ENCODE results near the gene TRIM15.
"Not testable (repeated sequence)": the region's sequence is repeated elsewhere in the genome, so short reads cannot be mapped to it uniquely, and the experiment has no call there.

The TRIM15 gene

DNA sequence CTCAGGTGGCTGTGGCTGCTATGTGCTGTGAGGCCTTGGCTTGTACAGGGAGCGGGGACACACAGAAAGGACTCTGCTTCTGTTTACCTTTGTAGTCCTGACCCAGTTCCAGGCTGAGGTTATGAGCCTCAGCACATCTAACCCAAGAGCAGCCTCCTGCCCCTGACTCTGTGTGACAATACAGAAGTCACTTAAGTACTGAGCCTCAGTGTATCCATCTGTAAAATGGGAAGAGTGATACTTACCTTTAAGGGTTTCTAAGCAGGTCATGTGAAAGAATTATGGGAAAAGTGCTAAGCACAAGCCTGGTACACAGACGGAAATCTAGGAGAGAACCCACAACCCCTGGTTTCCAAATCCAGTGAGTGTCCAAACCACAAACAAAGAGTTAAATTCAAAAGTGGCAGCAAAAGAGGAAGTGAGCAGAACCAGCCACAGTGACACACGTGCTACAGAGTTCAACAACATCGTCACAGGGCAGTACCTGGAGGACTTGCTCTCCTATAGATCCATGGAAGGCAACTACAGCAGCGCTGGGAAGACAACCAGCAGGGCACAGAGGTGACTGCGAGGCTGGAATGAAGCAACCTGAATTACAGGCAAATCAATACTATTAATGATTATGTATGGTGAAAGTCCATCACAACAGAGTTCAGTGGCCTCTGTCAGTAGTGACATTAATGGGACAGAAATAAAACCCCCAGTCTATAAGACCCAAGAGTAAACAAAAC, 37.4 kb downstream of the TRIM15 start:
- no peak for DNase-seq

DNA sequence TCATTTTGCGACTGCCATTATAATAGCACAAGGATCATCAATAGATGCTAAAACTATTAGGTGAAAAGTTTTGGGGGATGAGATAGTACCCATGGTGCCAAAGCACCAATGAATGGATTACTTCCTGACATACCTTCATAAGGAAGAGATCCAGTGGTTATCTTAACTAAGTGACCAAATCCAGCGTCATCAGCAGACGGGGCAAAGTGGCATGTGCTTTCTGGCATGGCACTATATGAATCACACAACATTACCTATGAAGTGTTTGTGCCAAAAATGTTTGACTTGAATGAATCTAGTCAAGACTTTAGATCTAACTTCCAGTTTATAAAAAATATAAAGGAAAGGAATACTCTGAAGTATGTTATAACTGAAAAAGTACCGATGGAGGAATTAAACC, 39.0 kb downstream of the TRIM15 start:
- no peak for DNase-seq

GRCh38 chr6:30204116-30204515, 40.8 kb downstream of the TRIM15 start:
- no peak for DNase-seq

DNA sequence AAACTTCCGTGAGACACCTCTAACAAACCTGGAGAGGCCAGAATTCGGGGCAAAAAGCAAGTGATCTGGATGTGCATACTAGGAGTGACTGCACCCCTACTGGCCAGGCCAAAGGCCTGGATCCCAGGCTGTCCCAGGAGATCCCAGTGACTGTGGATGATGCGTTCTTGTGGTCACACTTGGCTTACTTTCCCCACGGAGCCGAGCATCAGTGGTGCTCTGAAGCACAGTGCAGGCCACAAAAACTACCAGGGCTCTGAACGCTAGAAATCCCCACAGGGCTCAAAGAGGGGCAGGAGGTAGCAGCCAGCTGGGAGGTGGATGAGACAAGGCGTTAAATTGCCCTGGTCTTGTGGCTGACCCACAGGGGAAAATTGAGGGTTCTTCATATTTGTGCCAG, 42.8 kb downstream of the TRIM15 start:
- no peak for DNase-seq

DNA sequence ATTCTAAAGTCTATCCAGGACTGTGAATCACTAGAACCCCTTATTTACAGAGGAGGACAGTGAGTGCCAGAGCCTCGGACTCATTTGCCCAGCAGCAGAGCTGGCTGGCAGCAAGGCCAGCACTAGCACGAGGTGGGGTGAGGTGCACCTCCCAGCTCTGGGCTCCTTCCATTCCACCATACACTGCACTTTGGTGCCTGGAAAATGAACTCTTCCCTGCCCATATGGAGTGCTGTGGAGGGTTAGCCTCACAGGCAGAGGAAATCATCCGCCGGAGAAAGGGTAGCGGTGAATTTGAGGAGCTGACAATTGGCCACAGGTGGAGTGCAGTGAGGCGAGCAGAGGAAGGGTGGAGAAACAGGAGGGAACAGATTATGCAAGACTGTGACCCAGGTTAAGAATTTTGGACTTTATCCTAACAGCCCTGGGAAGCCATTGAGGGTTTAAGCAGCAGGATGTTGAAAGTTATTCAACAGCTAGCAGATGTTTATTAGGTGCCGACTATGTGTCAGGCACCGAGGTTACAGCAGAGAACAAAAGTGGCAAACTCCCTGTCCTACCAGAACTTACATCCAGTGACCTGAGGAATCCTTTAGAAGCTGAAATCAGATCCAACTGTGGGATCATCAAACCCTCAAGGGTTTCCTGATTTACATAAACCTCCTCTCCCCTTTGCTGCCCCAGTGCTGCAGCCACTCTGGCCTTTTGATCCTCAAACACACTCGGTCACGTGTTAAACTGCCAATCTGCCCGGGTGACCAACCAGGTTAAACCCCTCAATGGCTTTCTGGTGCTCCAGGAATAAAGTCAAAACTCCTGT, 43.7 kb downstream of the TRIM15 start:
- DNase-seq, result peak; percentile 54

DNA sequence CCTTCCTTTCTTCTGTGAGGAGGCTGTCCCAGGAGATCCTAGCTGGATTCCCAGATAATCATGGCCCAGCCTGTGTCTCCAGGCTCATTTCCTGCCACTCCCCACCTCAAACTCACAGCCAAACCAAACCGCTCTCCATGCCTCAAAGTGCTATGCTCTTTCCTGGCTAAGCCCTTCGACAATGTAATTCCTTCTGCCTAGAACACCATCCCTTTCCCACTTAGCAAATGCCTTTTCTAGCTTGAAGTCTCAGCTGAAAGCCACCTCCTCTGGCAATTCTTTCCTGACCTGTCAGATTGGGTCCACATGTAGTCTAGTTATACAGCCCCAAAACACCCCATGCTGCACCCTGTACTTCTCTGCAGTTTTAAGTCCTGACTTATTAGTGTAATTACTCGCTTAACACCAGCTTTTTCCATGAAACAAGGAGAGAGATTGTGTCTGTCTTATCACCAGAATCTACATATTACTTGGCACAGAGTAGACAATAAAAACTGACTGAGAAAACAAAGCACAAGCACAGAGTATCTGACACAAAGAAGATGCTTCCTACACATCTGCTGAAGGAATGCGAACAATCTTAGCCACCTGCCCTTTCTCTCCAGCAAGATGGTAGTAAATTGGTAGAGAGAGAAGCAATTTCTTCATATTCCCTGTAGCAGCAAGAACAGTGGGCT, 44.4 kb downstream of the TRIM15 start:
- peak; percentile 71 for DNase-seq

GRCh38 chr6:30211306-30211705, 48.0 kb downstream of the TRIM15 start:
- no peak for DNase-seq

DNA sequence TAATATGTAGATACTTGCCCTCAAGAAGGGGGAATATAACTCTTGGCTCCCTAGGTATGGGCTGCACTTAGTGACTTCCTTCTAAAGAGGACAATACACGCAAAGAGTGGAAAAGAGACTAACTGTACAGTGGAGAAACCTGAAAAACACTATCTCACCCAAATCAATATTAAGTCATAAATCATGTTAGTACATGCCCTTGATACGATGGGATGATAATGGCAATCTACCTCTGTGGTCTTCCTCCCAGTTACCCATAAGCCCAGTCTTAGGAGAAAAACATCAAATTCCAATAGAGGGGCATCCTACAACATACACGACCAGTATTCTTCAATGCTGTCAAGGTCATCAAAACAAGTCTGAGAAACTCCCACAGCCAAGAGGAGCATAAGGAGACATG, 48.6 kb downstream of the TRIM15 start:
- DNase-seq, result no peak

DNA sequence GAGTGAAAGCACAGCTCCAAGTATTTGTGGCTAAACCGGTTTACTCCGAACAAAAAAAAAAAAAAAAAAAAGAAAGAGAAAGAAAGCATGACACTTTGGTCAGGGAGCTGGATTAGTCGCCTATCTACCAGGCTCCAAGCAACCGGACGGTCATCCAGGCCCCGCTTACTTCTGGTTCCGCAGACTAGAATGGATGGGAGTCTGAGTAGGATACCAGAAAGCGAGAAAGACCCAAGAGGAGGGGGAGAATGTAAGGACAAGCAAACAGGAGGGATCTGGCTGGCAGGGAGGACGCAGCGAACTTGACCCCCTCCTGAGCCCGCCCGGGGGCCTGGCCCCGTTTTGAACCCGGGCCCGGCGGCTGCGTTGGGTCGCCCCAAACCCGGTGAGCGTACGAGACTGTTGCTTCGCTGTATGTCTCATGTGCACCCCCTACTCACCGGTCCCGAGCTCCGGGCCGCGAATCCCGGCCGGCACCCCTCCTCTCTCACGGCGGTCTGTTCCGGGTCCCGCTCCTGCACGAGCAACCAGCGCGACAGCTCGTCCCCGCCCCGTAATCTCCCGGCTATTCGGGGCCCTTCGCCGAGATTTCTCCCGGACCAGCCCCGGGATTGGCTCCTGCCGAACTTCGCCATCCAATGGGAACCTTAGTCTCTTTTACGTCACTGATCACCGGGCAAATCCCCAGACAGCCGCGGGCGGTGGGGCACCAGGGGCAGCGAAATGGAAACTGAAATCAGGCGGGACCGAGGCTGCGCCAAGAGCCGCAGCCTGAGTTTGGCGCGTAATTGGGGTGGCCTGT, 49.7 kb downstream of the TRIM15 start, which contains the start of gene TRIM26:
TSS of gene TRIM26 (minus strand) at position 542 of the 802 bp plus-strand sequence. CDS start 14,303 bp downstream, outside the sequence.
- DNase-seq, result peak; percentile 95

GRCh38 chr6:30213667-30213956, 50.3 kb downstream of the TRIM15 start:
- no peak for DNase-seq

DNA sequence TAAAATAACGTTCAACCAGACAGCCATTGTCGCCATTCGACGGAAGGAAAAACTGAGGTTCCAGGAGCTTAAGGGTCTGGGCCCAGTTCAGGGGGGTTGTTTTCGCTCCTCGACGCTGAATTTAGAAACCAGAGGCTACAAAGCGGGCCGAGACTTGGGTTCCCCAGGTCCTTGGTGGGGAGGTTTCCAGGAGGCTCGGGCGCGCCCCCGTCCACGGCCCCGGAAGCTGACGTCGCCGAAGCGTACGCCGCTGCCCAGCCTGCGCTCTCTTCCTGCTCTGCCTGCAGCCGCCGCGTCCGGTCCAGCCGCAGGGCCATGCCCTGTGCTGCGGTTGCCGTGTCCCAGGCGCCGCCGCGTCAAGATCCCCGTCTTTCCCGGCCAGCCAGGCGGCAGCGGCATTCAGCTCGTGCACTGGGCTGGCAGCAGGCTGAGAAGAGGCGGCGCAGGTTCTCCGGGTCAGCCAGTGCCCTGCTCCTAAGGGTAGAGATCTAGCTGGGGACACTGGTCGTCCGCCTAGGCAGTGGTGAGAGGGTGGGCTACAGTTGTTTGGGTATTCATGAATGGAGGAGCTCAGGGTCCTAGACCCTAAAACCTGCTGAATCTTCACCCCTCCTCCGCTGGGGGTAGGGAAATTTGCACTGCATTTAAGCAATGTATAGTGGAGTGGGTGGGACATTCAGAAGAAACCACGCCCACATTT, 50.8 kb downstream of the TRIM15 start:
- peak; percentile 78 for DNase-seq

- DNase-seq, result no peak
These were observed 51.3 kb downstream of the TRIM15 start for GRCh38 chr6:30214657-30214982.

- no peak for DNase-seq
These were observed 52.8 kb downstream of the TRIM15 start for GRCh38 chr6:30216096-30216495.

- DNase-seq, result peak; percentile 33
These were observed 55.9 kb downstream of the TRIM15 start for GRCh38 chr6:30219244-30219643.

DNA sequence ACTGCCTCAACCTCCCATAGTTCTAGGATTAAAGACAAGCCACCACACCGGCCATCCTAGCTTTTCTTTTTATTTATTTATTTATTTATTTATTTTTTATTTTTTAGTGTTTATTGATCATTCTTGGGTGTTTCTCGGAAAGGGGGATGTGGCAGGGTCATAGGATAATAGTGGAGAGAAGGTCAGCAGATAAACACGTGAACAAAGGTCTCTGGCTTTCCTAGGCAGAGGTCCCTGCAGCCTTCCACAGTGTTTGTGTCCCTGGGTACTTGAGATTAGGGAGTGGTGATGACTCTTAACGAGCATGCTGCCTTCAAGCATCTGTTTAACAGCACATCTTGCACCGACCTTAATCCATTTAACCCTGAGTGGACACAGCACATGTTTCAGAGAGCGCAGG, 58.0 kb downstream of the TRIM15 start:
- DNase-seq, result not testable (repeated sequence)

GRCh38 chr6:30221956-30222355, 58.6 kb downstream of the TRIM15 start:
- not testable (repeated sequence) for DNase-seq
